NB4 (cell line): ENCODE results near the gene CD36.

Experiments
- DNase-seq: peaks from one replicate; pipeline ENCODE4 v3.0.0; 2010; ENCODE audit warnings: low read depth
- H3K4me3 ChIP-seq: one replicate; pipeline ENCODE4 v1.5.1; 2011; ENCODE audit warnings: mild to moderate bottlenecking, low read depth, low read length, moderate library complexity
- MYC ChIP-seq: IDR thresholded peaks from 2 replicates; pipeline ENCODE4 v1.6.1; 2011; ENCODE audit warnings: low read depth, low read length
- POLR2A ChIP-seq: IDR thresholded peaks from 2 replicates; pipeline ENCODE4 v1.6.1; 2011; ENCODE audit warnings: mild to moderate bottlenecking; ENCODE audit not compliant: insufficient read length; ENCODE audit errors: extremely low read depth
- TF ChIP-seq, protein P1 (sequence below): IDR thresholded peaks from one replicate; pipeline ENCODE4 v1.5.1; 2012; ENCODE audit warnings: low read depth, low read length
- TF ChIP-seq, protein P2 (sequence below): IDR thresholded peaks from 2 replicates; pipeline ENCODE4 v1.6.1; 2011; ENCODE audit warnings: low read depth, low read length

CD36 gene

DNA sequence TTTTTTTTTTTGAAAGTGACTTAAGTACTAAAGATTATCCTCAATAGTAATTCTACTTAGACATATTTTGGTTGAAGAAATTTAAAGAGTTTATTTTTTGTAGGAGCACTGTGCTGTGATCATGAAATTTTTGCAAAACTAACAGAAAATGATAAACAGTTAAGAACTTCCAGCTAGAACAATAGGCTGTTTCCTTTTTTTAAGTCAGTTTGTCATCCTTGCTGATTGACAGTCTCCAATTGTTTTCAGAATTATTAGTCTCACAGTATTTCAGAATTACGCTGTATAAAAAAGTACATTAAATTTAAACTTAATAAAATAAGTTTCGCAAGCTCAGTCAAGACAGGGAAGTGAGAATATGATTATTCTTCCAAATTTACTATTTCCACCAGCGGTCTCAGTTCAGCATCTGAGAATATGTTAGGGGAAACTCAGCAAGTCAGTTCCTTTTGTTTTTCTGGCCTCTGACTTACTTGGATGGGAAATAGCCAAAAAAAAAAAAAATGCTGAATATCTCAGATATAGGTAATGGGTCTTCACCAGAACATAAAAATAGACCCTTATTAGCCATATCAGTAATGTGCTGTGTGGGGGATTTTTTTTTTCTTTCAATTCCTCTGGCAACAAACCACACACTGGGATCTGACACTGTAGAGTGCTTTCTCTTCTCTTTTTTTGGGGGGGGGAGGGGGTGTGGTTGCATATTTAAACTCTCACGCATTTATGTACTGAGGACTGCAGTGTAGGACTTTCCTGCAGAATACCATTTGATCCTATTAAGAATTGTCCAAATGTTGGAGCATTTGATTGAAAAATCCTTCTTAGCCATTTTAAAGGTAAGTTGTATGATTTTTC, at the start of gene CD36:
CD36 (plus strand) TSS at position 732 of the 855 bp plus-strand sequence. CDS start 8,099 bp downstream, outside the sequence.
- DNase-seq, result peak; percentile 66
- no peak within 1 kb of the TSS for H3K4me3 ChIP-seq
- TF ChIP-seq, protein P1, sequence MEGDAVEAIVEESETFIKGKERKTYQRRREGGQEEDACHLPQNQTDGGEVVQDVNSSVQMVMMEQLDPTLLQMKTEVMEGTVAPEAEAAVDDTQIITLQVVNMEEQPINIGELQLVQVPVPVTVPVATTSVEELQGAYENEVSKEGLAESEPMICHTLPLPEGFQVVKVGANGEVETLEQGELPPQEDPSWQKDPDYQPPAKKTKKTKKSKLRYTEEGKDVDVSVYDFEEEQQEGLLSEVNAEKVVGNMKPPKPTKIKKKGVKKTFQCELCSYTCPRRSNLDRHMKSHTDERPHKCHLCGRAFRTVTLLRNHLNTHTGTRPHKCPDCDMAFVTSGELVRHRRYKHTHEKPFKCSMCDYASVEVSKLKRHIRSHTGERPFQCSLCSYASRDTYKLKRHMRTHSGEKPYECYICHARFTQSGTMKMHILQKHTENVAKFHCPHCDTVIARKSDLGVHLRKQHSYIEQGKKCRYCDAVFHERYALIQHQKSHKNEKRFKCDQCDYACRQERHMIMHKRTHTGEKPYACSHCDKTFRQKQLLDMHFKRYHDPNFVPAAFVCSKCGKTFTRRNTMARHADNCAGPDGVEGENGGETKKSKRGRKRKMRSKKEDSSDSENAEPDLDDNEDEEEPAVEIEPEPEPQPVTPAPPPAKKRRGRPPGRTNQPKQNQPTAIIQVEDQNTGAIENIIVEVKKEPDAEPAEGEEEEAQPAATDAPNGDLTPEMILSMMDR, result no peak
- TF ChIP-seq, protein P2, sequence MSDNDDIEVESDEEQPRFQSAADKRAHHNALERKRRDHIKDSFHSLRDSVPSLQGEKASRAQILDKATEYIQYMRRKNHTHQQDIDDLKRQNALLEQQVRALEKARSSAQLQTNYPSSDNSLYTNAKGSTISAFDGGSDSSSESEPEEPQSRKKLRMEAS, result no peak
- TF ChIP-seq MYC, result no peak
- TF ChIP-seq POLR2A, result no peak

DNA sequence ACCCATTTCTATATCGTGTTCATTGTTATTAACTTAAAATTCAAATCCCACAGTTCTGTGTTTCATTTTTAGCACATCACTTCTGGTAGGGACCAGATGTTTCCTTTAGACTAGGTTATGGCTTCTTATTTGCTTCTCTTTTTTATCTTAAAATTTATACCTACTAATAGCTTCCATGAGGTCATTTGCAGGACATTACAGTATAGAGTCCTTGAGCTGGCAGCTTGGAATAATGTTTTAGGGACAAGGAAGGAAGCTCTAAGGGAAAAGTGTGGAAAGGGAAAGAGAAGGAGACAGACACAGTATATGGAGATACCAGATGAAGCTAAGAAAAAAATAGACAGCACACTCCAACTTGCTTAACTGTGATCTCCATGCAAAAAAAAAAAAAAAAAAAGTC, 48.8 kb upstream of the CD36 start:
- H3K4me3 ChIP-seq, result no peak overlapping the region
- no peak for DNase-seq

DNA sequence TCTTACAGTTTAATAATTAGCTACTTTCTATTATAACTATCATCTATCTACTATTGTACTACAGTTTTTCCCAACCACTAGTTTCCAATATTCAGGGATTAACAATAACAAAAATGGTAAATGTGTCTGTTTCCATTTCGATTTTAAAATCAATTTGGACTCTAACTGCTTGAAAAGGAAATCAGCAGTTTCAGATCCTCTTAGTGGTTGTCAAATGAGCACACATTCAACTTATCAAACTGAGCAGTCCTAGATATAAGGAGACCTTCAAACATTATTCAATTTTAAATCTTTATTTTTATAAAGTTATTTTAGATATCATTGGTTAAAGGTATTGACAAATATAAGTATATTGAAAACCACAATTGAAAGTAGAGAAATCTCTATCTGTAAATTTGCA, 46.8 kb upstream of the CD36 start:
- TF ChIP-seq, protein P1, result no peak
- TF ChIP-seq, protein P2, result no peak
- TF ChIP-seq POLR2A (no peak), MYC (no peak)
- no peak for DNase-seq

More for the DNA sequence above, 48.8 kb upstream of the CD36 start:
- no peak for TF ChIP-seq MYC
- TF ChIP-seq, protein P2, result no peak
- TF ChIP-seq POLR2A, result no peak
- TF ChIP-seq, protein P1, result no peak

DNA sequence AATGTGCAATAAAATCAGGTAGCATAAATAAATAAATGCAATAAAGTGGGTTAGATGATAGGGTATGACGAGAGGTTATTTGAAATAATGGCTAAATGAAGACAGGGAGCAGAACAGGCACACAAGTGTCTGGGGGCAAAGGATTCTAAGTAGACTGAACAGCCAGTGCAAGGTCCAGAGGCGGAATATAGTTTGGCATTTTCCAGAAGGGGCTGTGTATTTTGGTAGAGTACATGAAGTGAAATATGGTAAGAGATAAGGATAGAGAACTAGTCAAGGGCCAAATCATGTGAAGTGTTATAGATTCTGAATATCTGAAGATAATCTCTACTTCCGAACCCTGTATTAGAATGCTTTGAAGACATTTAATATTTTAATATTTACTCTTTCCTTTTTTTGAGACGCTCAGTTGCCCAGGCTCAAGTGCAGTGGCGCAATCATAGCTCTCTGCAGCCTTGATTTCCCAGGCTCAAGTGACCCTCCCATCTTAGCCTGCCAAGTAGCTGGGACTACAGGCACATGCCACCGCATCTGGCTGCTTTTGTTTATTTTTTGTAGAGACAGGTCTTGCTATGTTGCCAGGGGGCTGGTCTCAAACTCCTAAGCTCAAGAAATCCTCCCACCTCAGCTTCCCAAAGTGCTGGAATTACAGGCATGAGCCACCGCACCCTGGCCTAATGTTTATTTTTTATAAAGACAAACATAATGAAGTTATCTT, 44.4 kb upstream of the CD36 start:
- TF ChIP-seq POLR2A (no peak), MYC (no peak)
- TF ChIP-seq, protein P1, result no peak
- TF ChIP-seq, protein P2, result no peak
- DNase-seq, result no peak
- no peak overlapping the region for H3K4me3 ChIP-seq

More for the DNA sequence above, 46.8 kb upstream of the CD36 start:
- H3K4me3 ChIP-seq, result no peak overlapping the region

DNA sequence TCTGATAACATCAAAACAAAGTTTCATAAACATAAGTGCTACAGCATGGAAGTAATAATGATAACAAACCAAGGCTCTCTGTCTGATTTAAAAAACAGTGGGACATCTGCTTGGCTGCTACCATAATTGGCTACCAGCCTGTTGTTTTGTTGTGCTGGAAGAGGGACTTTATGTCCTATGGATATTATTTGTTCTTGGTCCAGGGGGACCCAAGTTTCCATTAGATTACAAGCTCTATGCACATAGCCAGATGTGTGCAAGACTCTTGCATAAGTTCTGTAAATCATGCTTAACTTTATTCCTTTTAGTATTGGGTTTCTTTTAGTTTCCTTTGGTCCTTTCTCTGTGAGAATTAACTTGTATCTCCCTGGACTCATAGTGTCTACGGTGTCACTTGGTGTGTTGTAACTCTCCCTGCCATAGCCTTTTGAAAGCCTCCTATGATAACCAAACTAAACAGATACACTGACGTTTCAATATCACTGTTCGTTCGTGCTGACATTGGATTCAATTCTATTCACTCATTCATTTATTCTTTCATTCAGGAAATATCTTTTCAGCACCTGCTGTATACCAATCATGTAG, 41.4 kb upstream of the CD36 start:
- no peak overlapping the region for H3K4me3 ChIP-seq
- no peak for TF ChIP-seq MYC
- DNase-seq, result no peak

DNA sequence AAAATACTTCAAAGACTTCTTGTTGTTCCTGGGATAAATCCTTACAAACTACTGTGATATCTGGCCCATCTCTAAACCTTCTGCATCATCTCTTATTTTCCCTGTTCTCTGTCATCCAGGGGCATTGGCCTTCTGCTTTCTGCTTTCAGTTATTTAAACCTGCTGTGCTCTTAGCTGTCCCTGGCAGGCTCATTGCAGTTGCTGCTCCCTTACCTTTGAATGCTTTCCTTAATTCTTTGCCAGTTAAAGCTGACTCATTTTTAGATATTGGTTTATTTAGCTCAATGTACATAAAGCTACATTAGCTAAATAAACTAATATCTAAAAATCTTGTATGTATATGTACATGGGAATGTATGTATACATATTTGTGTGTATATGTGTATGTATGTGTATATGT, 40.6 kb upstream of the CD36 start:
- DNase-seq, result no peak
- H3K4me3 ChIP-seq, result no peak overlapping the region
- TF ChIP-seq MYC, result no peak
- TF ChIP-seq, protein P1, result no peak
- no peak for TF ChIP-seq POLR2A
